COLO829 (cell line): ENCODE results near the gene MST1.
A peak's percentile ranks its signal among the peaks of the same experiment; 100 is the strongest.

ENCODE experiments used
- DNase-seq: peaks from one replicate; pipeline ENCODE4 v3.0.0; 2012; ENCODE audit warnings: low spot score

Gene MST1

DNA sequence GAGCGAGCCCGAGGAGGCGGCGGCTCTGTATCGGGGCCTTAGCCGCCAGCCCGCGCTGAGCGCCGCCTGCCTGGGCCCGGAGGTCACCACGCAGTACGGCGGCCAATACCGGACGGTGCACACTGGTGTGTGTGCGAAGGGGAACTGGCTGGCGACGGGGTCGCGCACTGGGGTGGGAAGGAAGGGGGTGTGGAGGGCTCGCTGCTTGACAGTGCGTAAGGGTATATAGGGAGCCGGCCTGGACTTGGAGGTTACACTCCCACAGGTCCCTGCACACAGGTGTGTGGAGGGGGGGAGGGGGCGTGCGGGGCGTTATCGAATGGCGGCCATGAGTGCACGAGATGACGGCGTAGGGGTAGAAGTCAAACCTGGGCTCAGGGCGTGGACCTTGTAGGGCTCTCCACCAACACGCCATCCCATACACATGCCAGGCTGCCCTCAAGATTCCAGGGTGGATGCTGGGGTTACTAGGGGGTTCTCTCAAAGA lies 14.7 kb downstream of the MST1 start:
- no peak for DNase-seq

DNA sequence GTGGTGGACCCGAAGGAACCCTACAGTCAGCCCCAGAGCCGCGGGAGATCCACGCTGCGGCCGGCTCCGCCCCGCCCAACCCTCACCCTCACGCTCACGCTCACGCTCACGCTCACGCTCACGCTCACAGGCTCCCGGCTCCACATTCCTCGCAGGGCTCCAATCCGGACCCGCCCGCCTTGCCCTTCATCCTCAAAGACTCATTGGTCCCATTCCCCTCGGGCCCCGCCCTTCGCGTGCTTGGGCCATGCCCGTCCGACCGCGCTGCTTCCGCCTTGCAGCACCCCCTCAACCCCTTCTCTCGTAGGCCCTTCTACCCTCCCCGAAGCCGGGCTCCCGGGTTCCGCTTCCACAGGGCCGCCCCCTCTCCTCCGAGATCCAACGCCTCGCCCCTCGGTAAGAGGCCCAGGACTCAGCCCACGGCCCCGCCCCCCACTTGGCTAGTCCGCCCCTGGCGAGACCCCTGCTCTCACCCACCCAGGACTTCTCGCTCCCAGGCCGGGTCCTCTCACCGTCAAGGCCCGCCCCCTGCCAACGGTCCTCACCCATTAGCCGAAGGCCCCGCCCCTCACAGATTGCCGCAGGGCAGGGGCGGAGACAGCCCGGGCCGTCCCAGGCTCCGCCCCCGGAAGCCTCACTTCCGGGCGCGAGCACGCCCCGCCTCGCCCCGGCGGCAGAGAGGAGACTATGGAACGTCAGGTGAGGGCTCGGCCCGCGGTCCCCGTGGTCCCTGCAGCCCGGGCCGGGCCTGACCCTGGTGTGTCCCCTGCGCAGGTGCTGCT lies 15.4 kb downstream of the MST1 start, which contains the start of gene APEH:
TSS of gene APEH (plus strand) at position 637 of the 782 bp plus-strand sequence. CDS start at position 688, 51 bp downstream.
- peak; percentile 98 for DNase-seq

DNA sequence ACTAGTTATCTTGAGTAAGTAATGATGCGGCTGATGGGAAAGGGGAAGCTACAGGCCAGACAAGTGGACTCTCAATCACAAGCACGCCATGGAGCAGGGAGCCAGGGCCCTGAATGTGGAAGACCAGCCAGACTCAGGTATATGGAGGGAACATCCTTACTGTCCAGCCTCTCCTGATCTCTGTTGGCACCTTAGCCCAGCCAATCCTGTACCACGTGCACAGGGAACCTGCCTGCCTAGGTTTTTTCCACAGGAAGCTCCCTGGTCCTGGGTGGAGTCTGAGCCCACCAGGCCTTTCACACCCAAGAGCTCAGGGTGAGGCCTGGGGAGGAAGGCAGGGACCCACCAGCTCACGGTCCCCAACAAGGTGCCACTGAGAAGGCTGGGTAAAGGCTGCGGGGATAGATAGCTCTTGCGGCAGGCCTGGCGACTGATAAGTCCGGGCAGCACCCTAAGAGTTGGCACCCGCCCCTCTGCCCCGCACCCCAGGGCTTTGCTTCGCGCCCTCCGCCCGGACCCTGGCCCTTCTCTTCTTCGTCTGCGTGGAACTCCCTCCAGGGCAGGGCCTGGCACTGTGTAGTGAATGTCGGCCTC lies 16.1 kb downstream of the MST1 start:
- DNase-seq = peak; percentile 42

DNA sequence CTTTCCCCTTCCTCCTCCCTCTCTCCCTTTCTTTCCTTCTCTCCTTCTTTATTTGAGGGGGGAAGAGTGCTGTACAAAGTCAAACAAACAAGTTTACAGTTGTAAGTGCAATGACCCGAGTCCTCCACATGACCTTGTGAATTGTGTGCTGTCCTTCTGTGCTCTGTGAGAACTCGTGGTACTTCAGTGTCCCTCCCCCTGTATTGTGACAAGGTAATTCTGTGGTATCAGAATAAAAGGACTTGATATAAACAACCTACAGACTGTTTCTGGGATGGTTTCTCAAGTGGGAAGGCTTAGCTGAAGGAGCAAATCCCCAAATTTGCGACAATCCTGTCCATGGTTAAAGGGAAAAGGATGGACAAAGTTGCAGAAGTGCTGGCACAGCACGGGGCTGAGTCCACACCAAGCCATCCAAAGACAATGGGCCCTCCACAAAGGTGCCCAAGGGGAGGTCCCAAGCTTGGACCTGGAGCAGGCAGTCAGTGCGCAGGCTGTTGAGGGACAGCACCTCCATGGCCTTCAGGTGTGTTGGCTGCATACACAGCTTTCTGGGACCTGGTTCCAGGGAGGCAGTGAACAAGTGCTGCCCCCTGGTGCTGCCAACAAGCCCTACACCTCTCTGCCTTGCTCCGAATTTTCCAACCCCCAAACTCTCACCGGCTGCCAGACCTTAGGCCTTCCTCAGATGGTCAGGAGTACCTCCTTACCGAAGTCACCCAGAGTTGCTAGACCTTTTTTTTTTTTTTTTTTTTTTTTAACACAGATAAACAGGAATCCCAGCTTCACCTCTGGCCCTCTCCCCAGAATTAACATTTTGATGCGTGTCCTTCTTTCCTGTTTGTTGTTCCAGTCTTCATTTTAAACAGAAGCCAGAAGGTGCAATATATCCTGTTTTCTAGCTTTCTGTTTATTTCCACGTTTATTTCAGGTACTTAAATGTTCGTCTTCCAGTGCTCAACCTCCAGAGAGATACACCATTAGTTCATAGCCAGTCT lies 17.7 kb downstream of the MST1 start:
- peak; percentile 88 for DNase-seq

DNA sequence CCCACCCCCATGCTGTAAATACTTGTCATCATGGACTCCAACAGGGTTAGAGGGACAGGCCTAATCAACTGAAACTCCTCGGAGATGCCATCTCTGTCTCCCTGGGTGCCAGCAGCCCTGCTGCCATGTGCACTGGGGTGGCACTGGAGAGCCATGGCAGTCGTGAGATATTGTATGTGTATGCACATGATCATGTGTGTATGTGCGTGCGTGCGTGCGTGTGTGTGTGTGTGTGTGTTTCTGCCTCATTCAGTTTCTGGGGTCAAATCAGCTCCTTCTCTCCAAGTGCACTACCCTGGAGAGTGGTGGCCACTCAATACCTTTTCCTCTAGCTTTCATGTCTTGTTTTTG lies 18.4 kb downstream of the MST1 start:
- no peak for DNase-seq

DNA sequence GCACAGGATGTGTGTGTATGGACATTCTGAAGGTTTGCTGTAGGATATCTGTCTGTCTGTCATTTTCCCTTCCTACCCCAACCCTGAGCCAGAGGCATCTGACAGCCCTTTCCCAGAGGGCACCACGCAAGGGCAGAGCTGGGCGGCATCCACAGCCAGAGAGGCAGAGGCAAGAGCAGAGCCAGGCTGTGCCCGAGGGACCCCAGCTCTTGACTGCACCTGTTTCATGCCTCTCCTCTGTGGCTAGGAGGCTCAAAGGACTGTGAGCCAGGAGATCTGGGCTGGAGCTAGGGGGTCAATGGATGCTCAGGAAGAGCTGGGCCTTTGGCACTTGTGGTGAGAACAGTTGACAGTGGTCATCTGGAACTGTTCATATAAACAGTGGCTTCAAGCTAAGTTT lies 19.9 kb downstream of the MST1 start:
- no peak for DNase-seq

DNA sequence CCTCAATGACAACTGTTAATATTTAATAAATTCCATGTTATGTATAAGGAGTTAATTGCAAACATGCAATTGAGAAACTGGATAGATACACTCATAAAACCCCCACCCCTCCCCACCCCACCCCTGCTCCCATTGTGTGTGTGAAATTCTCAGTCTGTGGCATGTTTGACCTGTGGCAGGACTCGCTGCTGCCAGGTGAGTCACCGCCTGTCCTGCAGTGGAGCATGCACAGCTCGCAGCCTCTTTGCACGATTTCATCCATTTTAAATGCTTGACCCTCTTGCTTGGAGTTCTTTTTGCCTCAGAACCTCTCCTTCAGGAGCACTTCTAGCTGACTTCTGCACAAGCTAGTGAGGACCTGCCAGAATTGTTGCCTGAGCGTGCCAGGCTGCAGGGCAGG lies 20.4 kb downstream of the MST1 start:
- no peak for DNase-seq

DNA sequence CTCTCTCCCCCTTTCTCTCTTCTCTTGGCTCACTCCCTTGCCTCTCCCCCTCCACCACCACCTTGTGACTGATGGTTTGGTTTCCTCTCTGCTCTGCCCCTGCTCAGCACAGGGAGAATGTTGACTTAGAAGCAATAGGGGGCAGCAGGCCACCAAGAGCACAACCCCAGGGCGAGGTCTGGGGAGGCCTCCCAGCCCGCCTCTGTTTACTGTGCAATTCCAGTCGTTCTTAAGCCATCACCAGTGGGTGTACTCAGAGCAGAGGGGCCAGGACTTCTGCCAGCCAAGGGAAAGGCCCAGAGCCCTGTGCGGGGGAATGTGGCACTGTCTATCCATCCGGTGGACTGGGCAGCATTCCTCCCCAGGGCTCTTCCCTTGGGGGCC lies 20.9 kb downstream of the MST1 start:
- DNase-seq = no peak

DNA sequence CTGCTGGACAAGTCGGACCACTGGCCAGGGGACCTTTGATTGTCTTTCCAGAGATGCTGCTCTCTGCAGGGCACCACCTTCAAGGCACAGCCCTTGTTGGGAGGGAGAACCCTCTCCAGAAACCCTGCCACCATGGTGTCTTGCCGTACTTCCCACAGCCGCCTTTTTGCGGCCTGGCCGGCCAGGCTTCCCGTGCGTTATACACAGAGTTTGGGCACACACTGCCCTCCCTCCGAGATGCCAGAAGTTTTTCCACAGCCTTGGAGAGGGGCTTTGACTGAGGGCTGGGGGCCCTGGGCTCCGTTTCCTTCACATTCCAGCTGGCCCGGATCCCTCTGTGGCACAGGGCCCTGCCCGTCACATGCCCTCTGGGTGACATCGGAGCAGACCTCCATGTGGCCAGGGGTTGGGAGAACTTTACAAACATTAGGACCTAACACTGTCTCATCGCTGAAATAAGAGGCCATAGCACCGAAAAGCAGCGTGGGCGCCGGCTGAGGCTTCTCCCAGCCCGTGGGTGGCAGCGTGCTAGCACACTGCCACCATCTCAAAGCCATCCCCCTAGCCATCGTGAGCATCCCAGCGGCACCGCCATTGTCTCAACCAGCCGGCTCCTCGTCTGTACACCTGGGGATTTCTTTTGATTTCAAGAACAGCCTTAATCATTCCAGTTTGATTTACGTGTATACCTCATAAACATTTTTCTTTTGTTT lies 21.4 kb downstream of the MST1 start:
- DNase-seq = no peak

DNA sequence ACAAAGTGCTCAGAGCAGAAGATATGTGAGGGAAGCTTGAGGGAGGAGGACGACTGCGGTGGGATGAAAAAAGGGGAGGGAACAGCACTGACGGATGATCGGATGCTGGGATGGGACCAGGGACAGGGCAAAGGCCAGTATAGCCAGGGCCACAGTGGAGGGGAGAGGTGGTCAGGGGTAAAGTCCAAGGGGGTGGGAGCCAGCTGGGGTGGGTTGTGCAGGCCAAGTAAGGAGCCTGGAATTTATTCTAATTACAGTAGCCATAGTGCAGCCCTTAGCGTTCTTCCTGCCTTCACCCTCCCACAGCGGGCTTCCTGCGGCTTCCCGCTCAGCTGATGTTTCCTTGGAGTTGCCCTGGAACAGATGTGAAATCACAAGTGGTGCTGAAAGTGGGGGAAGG lies 22.7 kb downstream of the MST1 start:
- no peak for DNase-seq

DNA sequence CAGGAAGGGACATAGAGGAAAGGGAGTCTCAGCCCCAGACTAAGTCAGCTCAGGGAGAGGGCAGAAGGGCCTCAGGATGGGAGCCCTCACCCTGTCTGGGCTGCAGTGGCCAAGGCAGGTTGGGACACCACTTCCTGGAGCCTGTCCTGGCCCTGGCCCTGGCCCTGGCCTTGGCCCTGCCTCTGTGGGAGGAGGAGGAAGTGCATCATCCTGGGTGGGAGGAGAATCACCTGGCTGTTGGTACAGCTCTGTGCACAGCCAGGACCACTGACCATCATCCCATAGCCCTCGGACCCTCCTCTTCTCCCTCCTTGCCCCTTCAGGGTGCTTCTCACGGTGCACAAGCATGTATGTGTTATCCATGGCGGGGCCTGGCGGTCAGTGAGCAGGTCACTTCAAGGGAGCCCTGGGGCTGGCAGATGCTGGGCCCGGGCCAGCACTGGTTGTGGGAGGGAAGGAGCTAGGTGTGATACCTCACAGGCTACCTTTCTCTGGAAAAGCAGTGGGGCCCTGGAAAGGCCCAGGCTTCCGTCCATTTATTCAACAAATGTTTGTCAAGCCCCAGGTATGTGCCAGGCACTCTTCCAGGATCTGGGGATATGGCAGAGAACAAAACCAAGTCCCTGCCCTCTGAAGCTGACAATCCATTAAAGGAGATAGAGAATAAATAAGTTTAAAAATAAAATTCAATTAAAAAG lies 23.3 kb downstream of the MST1 start:
- no peak for DNase-seq

DNA sequence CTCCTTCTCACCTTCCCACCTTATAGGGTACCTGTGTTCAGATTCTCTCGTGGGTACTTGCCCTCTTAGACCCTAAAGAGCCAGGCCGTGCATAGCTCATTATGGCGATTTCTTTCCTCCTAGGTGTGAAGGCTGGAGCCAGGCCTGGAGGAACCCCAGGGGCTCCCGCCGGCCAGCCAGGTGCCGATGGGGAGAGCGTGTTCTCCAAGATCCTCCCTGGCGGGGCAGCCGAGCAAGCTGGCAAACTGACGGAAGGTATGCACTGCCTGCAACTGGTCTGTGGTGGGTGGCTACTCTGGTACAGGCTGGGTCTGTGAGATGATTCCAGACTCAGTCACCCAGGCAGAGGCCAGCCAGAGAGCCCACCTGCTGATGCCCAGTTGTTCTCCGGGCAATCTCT lies 25.0 kb downstream of the MST1 start:
- no peak for DNase-seq

DNA sequence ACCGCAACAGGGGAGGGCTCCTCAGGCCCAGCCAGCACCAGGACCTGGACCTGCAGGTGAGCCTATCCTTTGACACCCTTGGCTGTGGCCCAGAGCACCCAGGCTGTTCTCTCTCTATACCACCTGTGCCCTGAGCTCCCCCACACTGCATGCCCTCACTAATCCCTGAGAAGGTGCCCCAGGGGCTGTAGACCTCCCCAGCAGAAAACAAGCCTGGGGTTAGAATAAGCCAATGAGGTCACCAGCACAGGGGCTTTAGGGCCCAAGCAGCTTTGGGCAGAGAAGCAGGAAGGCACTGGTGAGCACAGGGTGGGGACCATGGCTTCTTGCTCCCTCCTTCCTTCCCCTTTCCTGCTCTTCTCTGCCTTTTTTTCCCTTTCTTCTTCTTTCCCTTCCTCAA lies 25.4 kb downstream of the MST1 start:
- no peak for DNase-seq

DNA sequence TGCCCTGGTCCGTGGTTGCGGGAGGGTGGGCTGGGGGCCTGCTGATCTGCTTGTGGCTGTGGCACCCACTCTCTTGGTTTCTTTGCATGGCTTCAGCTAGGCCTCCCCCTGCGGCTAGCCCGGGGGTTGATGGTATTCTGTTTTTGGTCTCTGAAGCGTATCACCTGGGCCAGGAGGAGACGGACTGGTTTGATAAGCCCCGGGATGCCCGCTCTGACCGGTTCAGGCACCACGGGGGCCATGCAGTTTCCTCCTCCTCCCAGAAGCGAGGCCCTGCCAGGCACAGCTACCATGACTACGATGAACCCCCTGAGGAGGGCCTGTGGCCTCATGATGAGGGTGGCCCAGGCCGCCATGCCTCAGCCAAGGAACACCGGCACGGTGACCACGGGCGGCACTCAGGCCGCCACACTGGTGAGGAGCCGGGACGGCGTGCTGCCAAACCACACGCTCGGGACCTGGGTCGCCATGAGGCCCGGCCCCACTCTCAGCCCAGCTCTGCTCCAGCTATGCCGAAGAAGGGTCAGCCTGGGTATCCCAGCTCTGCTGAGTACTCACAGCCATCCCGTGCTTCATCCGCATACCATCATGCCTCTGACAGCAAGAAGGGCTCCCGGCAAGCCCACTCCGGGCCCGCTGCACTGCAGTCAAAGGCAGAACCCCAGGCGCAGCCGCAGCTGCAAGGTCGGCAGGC lies 26.4 kb downstream of the MST1 start:
- DNase-seq = no peak

DNA sequence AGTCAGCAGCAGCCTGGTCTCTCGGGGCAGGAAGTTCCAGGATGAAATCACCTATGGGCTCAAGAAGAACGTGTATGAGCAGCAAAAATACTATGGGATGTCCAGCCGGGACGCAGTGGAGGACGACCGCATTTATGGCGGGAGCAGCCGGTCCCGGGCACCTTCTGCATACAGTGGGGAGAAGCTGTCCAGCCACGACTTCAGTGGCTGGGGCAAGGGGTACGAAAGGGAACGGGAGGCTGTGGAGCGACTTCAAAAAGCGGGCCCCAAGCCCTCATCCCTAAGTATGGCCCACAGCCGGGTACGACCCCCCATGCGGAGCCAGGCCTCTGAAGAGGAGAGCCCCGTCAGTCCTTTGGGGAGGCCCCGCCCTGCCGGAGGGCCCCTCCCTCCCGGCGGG lies 27.3 kb downstream of the MST1 start:
- DNase-seq = no peak

DNA sequence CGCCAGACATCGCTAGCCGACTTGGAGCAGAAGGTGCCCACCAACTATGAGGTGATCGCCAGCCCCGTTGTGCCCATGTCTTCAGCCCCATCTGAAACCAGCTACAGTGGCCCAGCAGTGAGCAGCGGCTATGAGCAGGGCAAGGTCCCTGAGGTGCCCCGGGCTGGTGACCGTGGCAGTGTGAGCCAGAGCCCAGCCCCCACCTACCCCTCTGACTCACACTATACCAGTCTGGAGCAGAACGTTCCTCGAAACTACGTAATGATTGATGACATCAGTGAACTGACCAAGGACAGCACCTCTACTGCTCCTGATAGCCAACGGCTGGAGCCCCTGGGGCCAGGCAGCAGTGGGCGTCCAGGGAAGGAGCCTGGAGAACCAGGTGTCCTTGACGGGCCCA lies 28.0 kb downstream of the MST1 start:
- DNase-seq = no peak

DNA sequence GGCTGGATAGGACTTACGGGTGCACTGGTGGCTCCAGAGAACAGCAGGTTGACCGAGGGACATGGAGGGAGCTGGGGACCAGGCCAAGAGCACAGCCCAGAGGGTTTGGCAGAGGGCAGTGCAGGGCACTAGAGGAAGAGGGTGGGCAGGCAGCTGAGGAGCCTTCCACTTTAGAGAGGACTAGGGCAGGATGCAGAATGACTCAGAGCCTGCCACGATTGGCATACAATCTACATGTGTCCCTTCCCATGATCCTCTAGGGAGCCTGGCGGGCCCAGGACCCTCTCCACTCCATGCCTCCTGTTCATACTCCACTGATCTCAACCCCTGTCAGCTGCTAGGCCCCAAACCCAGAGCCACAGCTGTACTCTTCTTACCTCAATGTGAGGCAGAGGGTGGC lies 29.5 kb downstream of the MST1 start:
- no peak for DNase-seq

DNA sequence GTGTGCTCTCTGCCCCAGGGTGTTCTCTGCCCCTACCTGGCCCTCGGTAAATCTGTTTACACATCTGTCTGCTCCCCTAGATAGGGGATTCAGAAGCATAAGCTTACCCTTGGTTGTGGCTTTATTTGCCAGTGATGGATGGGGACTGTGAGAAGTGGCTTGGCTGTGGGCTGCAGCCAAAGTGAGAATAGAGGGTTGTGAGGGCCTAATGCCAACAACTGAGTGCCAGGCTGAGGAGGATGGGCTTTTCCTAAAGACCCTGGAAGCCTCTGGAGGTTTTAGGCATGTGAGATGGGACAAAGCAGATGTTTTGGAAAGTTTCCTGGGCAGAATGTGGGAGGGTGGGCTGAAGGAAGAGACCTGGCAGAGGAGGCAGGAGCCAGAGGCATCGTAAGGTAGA lies 30.6 kb downstream of the MST1 start:
- no peak for DNase-seq

DNA sequence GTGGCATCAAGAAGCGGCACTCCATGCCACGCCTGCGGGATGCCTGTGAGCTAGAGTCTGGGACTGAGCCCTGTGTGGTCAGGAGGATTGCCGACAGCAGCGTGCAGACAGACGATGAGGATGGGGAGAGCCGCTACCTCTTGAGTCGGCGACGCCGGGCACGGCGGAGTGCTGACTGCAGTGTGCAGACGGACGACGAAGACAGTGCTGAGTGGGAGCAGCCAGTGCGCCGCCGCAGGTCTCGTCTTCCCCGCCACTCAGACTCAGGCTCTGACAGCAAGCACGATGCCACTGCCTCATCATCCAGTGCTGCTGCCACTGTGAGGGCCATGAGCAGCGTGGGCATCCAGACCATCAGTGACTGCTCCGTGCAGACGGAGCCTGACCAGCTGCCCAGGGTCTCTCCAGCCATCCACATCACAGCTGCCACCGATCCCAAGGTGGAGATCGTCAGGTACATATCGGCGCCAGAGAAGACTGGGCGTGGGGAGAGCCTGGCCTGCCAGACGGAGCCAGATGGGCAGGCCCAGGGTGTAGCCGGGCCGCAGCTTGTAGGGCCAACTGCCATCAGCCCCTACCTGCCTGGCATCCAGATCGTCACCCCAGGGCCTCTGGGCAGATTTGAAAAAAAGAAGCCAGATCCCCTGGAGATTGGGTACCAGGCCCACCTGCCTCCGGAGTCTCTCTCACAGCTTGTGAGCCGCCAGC lies 31.9 kb downstream of the MST1 start:
- DNase-seq = no peak

DNA sequence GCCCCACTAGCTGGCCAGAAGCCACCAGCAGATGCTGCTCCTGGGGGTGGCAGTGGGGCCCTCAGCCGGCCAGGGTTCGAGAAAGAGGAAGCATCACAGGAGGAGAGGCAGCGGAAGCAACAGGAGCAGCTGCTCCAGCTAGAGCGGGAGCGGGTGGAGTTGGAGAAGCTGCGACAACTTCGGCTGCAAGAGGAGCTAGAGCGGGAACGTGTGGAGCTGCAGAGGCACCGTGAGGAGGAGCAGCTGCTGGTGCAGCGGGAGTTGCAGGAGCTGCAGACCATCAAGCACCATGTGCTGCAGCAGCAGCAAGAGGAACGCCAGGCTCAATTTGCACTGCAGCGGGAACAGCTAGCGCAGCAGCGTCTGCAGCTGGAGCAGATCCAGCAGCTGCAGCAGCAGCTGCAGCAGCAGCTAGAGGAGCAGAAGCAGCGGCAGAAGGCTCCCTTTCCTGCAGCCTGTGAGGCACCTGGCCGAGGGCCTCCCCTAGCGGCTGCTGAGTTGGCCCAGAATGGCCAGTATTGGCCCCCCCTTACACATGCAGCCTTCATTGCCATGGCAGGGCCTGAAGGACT lies 32.6 kb downstream of the MST1 start:
- no peak for DNase-seq
